Natural killer cell (primary cell): ENCODE results near the gene KRTAP10-2. TPM values are rescaled to one million over a fixed set of nuclear protein-coding genes. Genes with fewer than 3 reads are reported as not detected.

ENCODE experiments used
- ATAC-seq, 3 donors: fragments of 150-1000 bp in 2 of 3; fragments of 200-7000 bp in 1 of 3; cut with Tn5 transposase; 1 replicate in 1 of 3; 2 replicates in 2 of 3; pipeline ENCODE4 v1.10.0; 2021; ENCODE audit warnings: mild to moderate bottlenecking in 2 of 3, moderate library complexity in 2 of 3
- DNase-seq, 2 donors: peaks; one replicate each; pipeline versions ENCODE4 v3.0.0 to v3.0.0-alpha.2; 2013 to 2021; ENCODE audit warnings: mixed read lengths in 1 of 2
- H3K27ac ChIP-seq: one replicate; pipeline ENCODE4 v1.5.1; 2013; ENCODE audit warnings: mild to moderate bottlenecking, low read length
- H3K27me3 ChIP-seq: one replicate; pipeline ENCODE4 v1.6.1; 2013; ENCODE audit warnings: low read length; ENCODE audit not compliant: control insufficient read depth, insufficient read depth
- H3K36me3 ChIP-seq: one replicate; pipeline ENCODE4 v1.6.1; 2013; ENCODE audit warnings: low read length; ENCODE audit not compliant: control insufficient read depth, insufficient read depth
- H3K4me1 ChIP-seq: one replicate; pipeline ENCODE4 v1.6.1; 2013; ENCODE audit warnings: low read length; ENCODE audit not compliant: control insufficient read depth, insufficient read depth
- H3K4me3 ChIP-seq: one replicate; pipeline ENCODE4 v1.5.1; 2013; ENCODE audit warnings: low read length
- H3K9me3 ChIP-seq: one replicate; pipeline ENCODE4 v1.6.1; 2013; ENCODE audit warnings: low read length; ENCODE audit not compliant: control insufficient read depth, insufficient read depth
- H3K27ac Mint-ChIP-seq, 2 donors: one replicate each; pipeline ENCODE4 v1.8.0; 2022; ENCODE audit warnings: mild to moderate bottlenecking in 2 of 2, mixed read lengths in 2 of 2, moderate library complexity in 1 of 2
- H3K27me3 Mint-ChIP-seq, 2 donors: one replicate each; pipeline ENCODE4 v1.8.0; 2022; ENCODE audit warnings: low read depth in 2 of 2, mixed read lengths in 2 of 2
- H3K36me3 Mint-ChIP-seq: one replicate; pipeline ENCODE4 v1.8.0; 2022; ENCODE audit warnings: mixed read lengths
- H3K4me1 Mint-ChIP-seq, 2 donors: one replicate each; pipeline ENCODE4 v1.8.0; 2022; ENCODE audit warnings: mixed read lengths in 2 of 2
- H3K4me3 Mint-ChIP-seq: one replicate; pipeline ENCODE4 v1.8.0; 2022; ENCODE audit warnings: mild to moderate bottlenecking, moderate library complexity, mixed read lengths
- H3K9me3 Mint-ChIP-seq, 2 donors: one replicate each; pipeline ENCODE4 v1.8.0; 2022; ENCODE audit warnings: mixed read lengths in 2 of 2
- CTCF ChIP-seq: fragments of 200-600 bp; IDR thresholded peaks from one replicate; pipeline ENCODE4 v1.8.0; 2022; ENCODE audit warnings: antibody characterized with exemption
- WGBS: methylation state at CpG from one replicate; pipeline ENCODE4 v1.1.7; 2013; ENCODE audit warnings: missing lambda C conversion rate; ENCODE audit not compliant: insufficient coverage; 5-methylcytosine and 5-hydroxymethylcytosine counted together
- intact Hi-C: fragments of 100-400 bp; cut with micrococcal nuclease; formaldehyde crosslinking; loops from one replicate; pipeline ENCODE4 v1.14.2; 2022
- total RNA-seq, 4 donors: library from RNA; stranded (reverse); fragments of 120-200 nt in 1 of 4; gene quantifications; one replicate each; pipeline versions ENCODE4 v1.2.3 to v1.2.4, GENCODE V29; 2013 to 2022

Gene KRTAP10-2
- total RNA-seq, 3 donors from 2014 or later (not counting 1 experiment from before 2014, with no cell fraction given), result not detected

GRCh38 chr21:44556879-44557278, 5.6 kb upstream of the KRTAP10-2 start:
- intact Hi-C loops, result no loop called here
- H3K36me3 Mint-ChIP-seq, result peaks cover 4% of the 10 kb centered on the region
- H3K4me3 Mint-ChIP-seq, result no peak overlapping the region
- Histone ChIP-seq H3K4me3 (no peak overlapping the region), H3K36me3 (no peaks in the 10 kb centered on the region), H3K27me3 (no peaks in the 10 kb centered on the region), H3K4me1 (no peaks in the 10 kb centered on the region), H3K27ac (no peak overlapping the region), H3K9me3 (no peaks in the 10 kb centered on the region)
- WGBS, result 59% methylated on average over 9 of the region's 9 CpGs
- TF ChIP-seq CTCF, result no peak
- no peaks in the 10 kb centered on the region for H3K4me1 Mint-ChIP-seq
- H3K27ac Mint-ChIP-seq, result no peak overlapping the region
- DNase-seq (peak in 1 of 2 donors; percentile 14), ATAC-seq (no peak)
- H3K9me3 Mint-ChIP-seq, result no peaks in the 10 kb centered on the region
- H3K27me3 Mint-ChIP-seq, result peaks cover 7 to 13% of the 10 kb centered on the region in 2 donors

DNA sequence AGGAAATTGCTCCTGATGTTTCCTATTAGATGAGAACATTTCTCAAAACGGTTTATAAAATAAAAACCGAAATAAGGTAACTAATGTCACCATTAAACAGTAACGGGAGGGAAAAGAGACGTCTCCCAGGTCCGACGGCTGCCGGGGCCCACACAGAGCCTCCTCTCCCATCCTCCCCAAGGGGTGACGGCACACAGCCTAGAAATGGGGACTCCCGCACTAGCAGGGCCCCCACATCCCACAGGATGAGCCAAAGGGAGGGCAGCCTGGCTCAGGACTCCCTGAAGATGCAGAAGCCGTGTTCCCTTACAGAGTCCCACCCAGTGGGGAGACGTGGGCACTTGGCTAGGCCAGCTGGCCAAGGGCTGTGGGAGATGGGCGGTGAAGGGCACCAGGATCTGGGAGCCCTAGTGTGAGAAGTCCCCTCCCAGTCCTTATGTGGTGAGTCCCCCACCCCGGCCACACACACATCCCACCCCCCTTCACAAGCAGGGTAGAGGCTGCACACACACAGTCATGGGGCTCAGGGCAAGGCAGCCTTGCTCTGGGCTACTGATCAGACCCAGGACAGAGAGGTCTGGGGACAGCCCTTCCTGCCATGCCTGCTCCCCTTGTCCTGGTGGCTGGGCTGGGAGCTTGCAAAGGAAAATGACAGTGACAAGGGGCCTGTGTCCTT, 4.0 kb upstream of the KRTAP10-2 start:
- Histone ChIP-seq H3K4me3 (no peak overlapping the region), H3K9me3 (no peaks in the 10 kb centered on the region), H3K36me3 (no peaks in the 10 kb centered on the region), H3K27ac (no peak overlapping the region), H3K4me1 (no peaks in the 10 kb centered on the region), H3K27me3 (no peaks in the 10 kb centered on the region)
- intact Hi-C loops, result no loop called here
- no peak for DNase-seq
- Mint-ChIP-seq H3K36me3 (no peaks in the 10 kb centered on the region), H3K27me3 (peaks cover 7 to 16% of the 10 kb centered on the region in 2 donors), H3K4me1 (peaks cover 0 to 8% of the 10 kb centered on the region in 2 donors), H3K27ac (no peak overlapping the region), H3K9me3 (no peaks in the 10 kb centered on the region), H3K4me3 (no peak overlapping the region)
- 85% methylated on average over 13 of the region's 13 CpGs for WGBS
- TF ChIP-seq CTCF, result no peak
- ATAC-seq, result no peak

DNA sequence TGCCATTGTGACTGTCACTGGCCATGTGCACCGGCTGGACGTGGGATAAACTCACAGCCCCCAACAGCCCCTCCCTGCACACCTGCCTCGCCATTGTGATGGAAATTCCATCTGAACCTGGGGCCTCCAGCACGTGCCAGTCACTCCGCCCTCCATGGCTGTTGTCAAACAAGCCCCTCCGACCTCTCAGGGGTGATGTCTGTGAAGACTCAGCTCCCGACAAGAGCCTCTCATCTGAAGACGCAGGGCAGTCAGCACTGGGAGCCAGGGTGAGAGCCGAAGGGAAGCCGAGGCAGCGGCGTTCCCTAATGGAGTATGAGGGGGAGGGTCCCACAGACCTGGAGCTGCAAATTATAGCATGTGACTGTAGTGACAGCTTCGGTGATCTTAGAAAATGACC, 1.4 kb upstream of the KRTAP10-2 start:
- H3K27me3 ChIP-seq, result no peaks in the 10 kb centered on the region
- no peaks in the 10 kb centered on the region for H3K36me3 ChIP-seq
- H3K27ac ChIP-seq, result no peak overlapping the region
- peaks cover 4% of the 10 kb centered on the region for H3K4me1 ChIP-seq
- no peak overlapping the region for H3K4me3 Mint-ChIP-seq
- ATAC-seq (no peak), DNase-seq (no peak)
- H3K9me3 ChIP-seq, result no peaks in the 10 kb centered on the region
- H3K27me3 Mint-ChIP-seq, result peaks cover 7 to 11% of the 10 kb centered on the region in 2 donors
- 90% methylated on average over 13 of the region's 13 CpGs for WGBS
- intact Hi-C loops, result no loop called here
- TF ChIP-seq CTCF, result no peak
- H3K9me3 Mint-ChIP-seq, result peaks cover 0 to 1% of the 10 kb centered on the region in 2 donors
- H3K4me3 ChIP-seq, result no peak overlapping the region
- peaks cover 3% of the 10 kb centered on the region for H3K36me3 Mint-ChIP-seq
- no peak overlapping the region for H3K27ac Mint-ChIP-seq
- peaks cover 12 to 21% of the 10 kb centered on the region in 2 donors for H3K4me1 Mint-ChIP-seq

GRCh38 chr21:44552136-44552535, 831 bp upstream of the KRTAP10-2 start:
- intact Hi-C loops, result no loop called here
- WGBS, result 93% methylated on average over 6 of the region's 6 CpGs
- Histone ChIP-seq H3K4me1 (peaks cover 7% of the 10 kb centered on the region), H3K27me3 (no peaks in the 10 kb centered on the region), H3K27ac (no peak overlapping the region), H3K4me3 (no peak overlapping the region), H3K9me3 (no peaks in the 10 kb centered on the region), H3K36me3 (no peaks in the 10 kb centered on the region)
- no peak for TF ChIP-seq CTCF
- H3K36me3 Mint-ChIP-seq, result peaks cover 9% of the 10 kb centered on the region
- no peak overlapping the region for H3K4me3 Mint-ChIP-seq
- peaks cover 2 to 5% of the 10 kb centered on the region in 2 donors for H3K9me3 Mint-ChIP-seq
- H3K27me3 Mint-ChIP-seq, result peaks cover 7 to 11% of the 10 kb centered on the region in 2 donors
- DNase-seq (no peak), ATAC-seq (no peak)
- H3K4me1 Mint-ChIP-seq, result peaks cover 17 to 27% of the 10 kb centered on the region in 2 donors
- H3K27ac Mint-ChIP-seq, result no peak overlapping the region
